ENCODE data around the gene DYTN. TPM values are rescaled to one million over a fixed set of nuclear protein-coding genes. Genes with fewer than 3 reads are reported as not detected.

The DYTN gene
- polyA plus RNA-seq, 1 of the 3 experiments (the other 2 are of a cell fraction): not detected

- TF ChIP-seq RXRA (IDR thresholded peaks at IDR 0.05; ENCODE audit: borderline replicate concordance, low read depth) (no peak), JUND (IDR thresholded peaks at IDR 0.05) (no peak), ELF1 (IDR thresholded peaks at IDR 0.05) (no peak), RCOR1 (IDR thresholded peaks at IDR 0.05; ENCODE audit: low read length) (no peak), FOXM1 (IDR thresholded peaks at IDR 0.05; ENCODE audit: low read depth) (no peak)
These were observed 29.2 kb downstream of the DYTN start (continued) for GRCh38 chr2:206688990-206689389.

GRCh38 chr2:206688453-206688852 lies 29.7 kb downstream of the DYTN start:
- no peaks in the 10 kb centered on the region for H3K9me3 ChIP-seq
- H3K36me3 ChIP-seq (replicated peaks in 1 of 2; ENCODE audit: control insufficient read depth in 1 of 2, insufficient read depth in 2 of 2, low read length in 1 of 2): no peaks in the 10 kb centered on the region
- ChIA-PET CTCF (interaction anchor here (1.4 kb wide), 1 partner anchor 785 kb away, joined by 5 read pairs; no protein-coding TSS in a partner anchor), POLR2A (no interaction called here)
- no peak overlapping the region for H3K4me2 ChIP-seq
- H3K9ac ChIP-seq: no peak overlapping the region
- no peak overlapping the region for H2AFZ ChIP-seq (ENCODE audit: low read depth)
- H4K20me1 ChIP-seq (ENCODE audit: insufficient read depth): no peaks in the 10 kb centered on the region
- H3K27ac ChIP-seq (ENCODE audit: low read depth in 2 of 2, low read length in 1 of 2): no peak overlapping the region
- no peak overlapping the region for H3K4me3 ChIP-seq (ENCODE audit: low read depth in 2 of 2, low read length in 1 of 2)
- H3K4me1 ChIP-seq (ENCODE audit: control insufficient read depth in 1 of 2, insufficient read depth in 2 of 2, low read depth in 1 of 2, low read length in 1 of 2): no peaks in the 10 kb centered on the region
- TF ChIP-seq IRF3 (IDR thresholded peaks at IDR 0.05; ENCODE audit: low read depth, low read length): no peak
- H3F3A ChIP-seq (replicated peaks; ENCODE audit: insufficient read depth): no peaks in the 10 kb centered on the region
- no peaks in the 10 kb centered on the region for H3K9me2 ChIP-seq
- 13% methylated on average over 2 of the region's 2 CpGs for WGBS (ENCODE audit: low lambda C conversion rate)
- no peak for DNase-seq
- no peaks in the 10 kb centered on the region for H3K79me2 ChIP-seq (ENCODE audit: insufficient read depth)
- no peaks in the 10 kb centered on the region; the same call in 1 of the 2 replicates for H3K27me3 ChIP-seq (ENCODE audit: insufficient read depth)

GRCh38 chr2:206683546-206683945 lies 34.6 kb downstream of the DYTN start:
- Histone ChIP-seq H3K9ac (no peak overlapping the region), H3K9me3 (no peaks in the 10 kb centered on the region), H3K9me2 (no peaks in the 10 kb centered on the region), H3K4me1 (ENCODE audit: control insufficient read depth in 1 of 2, insufficient read depth in 2 of 2, low read depth in 1 of 2, low read length in 1 of 2) (no peaks in the 10 kb centered on the region), H3K27me3 (ENCODE audit: insufficient read depth) (no peaks in the 10 kb centered on the region; the same call in 1 of the 2 replicates), H4K20me1 (ENCODE audit: insufficient read depth) (no peaks in the 10 kb centered on the region), H3K4me2 (no peak overlapping the region), H3F3A (replicated peaks; ENCODE audit: insufficient read depth) (no peaks in the 10 kb centered on the region), H2AFZ (ENCODE audit: low read depth) (no peak overlapping the region), H3K4me3 (ENCODE audit: low read depth in 2 of 2, low read length in 1 of 2) (no peak overlapping the region), H3K79me2 (ENCODE audit: insufficient read depth) (no peaks in the 10 kb centered on the region), H3K27ac (ENCODE audit: low read depth in 2 of 2, low read length in 1 of 2) (no peak overlapping the region), H3K36me3 (replicated peaks in 1 of 2; ENCODE audit: control insufficient read depth in 1 of 2, insufficient read depth in 2 of 2, low read length in 1 of 2) (no peaks in the 10 kb centered on the region)
- DNase-seq: no peak
- POLR2A ChIA-PET: no interaction called here
- WGBS (ENCODE audit: low lambda C conversion rate): 42% methylated on average over 4 of the region's 4 CpGs
- CTCF ChIA-PET: no interaction called here
- TF ChIP-seq TAF1 (IDR thresholded peaks at IDR 0.05; ENCODE audit: borderline replicate concordance, low read depth, low read length) (no peak), POLR2AphosphoS5 (IDR thresholded peaks at IDR 0.05; ENCODE audit: low read depth, low read length) (no peak), GATA2 (CRISPR knock-in tag; IDR thresholded peaks at IDR 0.05) (no peak), NRF1 (IDR thresholded peaks at IDR 0.05; ENCODE audit: low read depth, low read length) (no peak), IRF3 (IDR thresholded peaks at IDR 0.05; ENCODE audit: low read depth, low read length) (no peak), EZH2phosphoT487 (IDR thresholded peaks at IDR 0.05; ENCODE audit: borderline replicate concordance, low read depth) (no peak), FOSL2 (IDR thresholded peaks at IDR 0.05; ENCODE audit: borderline replicate concordance, low read depth) (no peak), USF1 (IDR thresholded peaks at IDR 0.05; ENCODE audit: borderline replicate concordance, low read depth) (no peak), ELF1 (IDR thresholded peaks at IDR 0.05) (no peak), TCF12 (IDR thresholded peaks at IDR 0.05) (no peak), MXI1 (IDR thresholded peaks at IDR 0.05; ENCODE audit: low read depth, low read length) (no peak), RCOR1 (IDR thresholded peaks at IDR 0.05; ENCODE audit: low read length) (no peak), PBX3 (IDR thresholded peaks at IDR 0.05) (no peak), MEF2A (IDR thresholded peaks at IDR 0.05; ENCODE audit: borderline replicate concordance, low read depth) (no peak), RXRA (IDR thresholded peaks at IDR 0.05; ENCODE audit: borderline replicate concordance, low read depth) (no peak), FOXM1 (IDR thresholded peaks at IDR 0.05; ENCODE audit: low read depth) (no peak), CTCF (IDR thresholded peaks at IDR 0.05) (no peak), TEAD4 (IDR thresholded peaks at IDR 0.05; ENCODE audit: borderline replicate concordance, insufficient read depth) (no peak), SIN3A (IDR thresholded peaks at IDR 0.05; ENCODE audit: borderline replicate concordance, low read depth, low read length) (no peak)
